PC-9 (cell line): Measurements from ENCODE around the gene CCDC182.

Source experiments
- CTCF ChIP-seq: fragments of 200-600 bp; sonication (generic); conservative IDR thresholded peaks from 2 replicates; pipeline ENCODE4 v1.6.1; 2017; ENCODE audit warnings: mixed run types, antibody characterized with exemption, mild to moderate bottlenecking, moderate library complexity
- EZH2 ChIP-seq: fragments of 200-600 bp; sonication (generic); IDR thresholded peaks from 2 replicates; pipeline ENCODE4 v1.8.0; 2017; ENCODE audit warnings: antibody characterized with exemption, low read depth

DNA sequence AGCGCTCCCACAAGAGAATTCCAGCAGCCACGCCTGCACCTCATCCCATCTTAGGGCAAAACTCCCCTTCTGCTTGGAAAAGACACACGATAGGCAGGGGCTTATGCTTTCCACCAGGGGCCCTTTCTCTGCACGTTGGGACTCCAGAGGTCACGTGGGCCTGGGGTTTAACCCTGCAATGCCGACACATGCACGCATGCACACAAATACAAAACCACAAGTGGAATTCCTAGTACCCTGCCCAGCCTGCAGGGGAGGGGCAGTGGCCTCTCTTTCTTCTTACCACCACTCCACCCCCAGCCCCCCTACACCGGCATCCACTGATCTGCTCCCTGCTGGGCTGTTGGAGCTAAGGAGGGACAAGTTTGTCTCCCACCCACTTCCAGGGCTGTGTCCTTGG lies 16.8 kb upstream of the CCDC182 start:
- TF ChIP-seq EZH2 (no peak), CTCF (no peak)
